ENCODE data around the gene CYTH1. TPM values are rescaled to one million over a fixed set of nuclear protein-coding genes. Genes with fewer than 3 reads are reported as not detected.

CYTH1 gene
- total RNA-seq, 2 experiments from 2014 or later = 73.0 to 148 TPM

DNA sequence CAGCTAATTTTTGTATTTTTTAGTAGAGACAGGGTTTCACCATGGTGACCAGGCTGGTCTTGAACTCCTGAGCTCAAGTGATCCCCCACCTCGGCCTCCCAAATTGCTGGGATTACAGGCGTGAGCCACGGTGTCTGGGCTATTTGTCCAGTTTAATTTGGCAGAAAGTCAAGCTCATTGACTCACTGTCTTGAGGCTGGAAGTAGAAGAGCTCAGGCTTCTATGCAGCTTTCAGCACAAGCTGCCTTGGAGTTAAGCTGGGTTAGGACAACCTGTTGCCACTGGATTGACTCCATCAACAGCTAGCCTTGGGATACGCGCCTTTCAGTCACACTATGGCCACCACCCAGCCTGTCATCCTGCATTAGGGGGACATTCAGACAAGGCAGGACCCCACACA, 128.7 kb downstream of the CYTH1 start:
- Histone ChIP-seq H3K9me3 (ENCODE audit: low read length) (no peaks in the 10 kb centered on the region; the same call in 1 of the 2 replicates), H3K36me3 (ENCODE audit: insufficient read depth, low read length) (no peaks in the 10 kb centered on the region), H3K4me1 (ENCODE audit: insufficient read depth, low read length, poor library complexity, severe bottlenecking) (no peaks in the 10 kb centered on the region), H3K9me2 (ENCODE audit: insufficient read depth, low read length) (no peaks in the 10 kb centered on the region), H2AFZ (ENCODE audit: low read length) (no peak overlapping the region), H3K27ac (ENCODE audit: low read depth, low read length, poor library complexity, severe bottlenecking) (no peak overlapping the region), H4K20me1 (ENCODE audit: insufficient read depth, low read length) (no peaks in the 10 kb centered on the region), H3K4me3 (ENCODE audit: low read depth, low read length, poor library complexity, severe bottlenecking) (no peak overlapping the region), H3K4me2 (ENCODE audit: low read length) (no peak overlapping the region), H3K79me2 (ENCODE audit: insufficient read depth, low read depth, low read length) (no peaks in the 10 kb centered on the region)
- TF ChIP-seq, protein P1, sequence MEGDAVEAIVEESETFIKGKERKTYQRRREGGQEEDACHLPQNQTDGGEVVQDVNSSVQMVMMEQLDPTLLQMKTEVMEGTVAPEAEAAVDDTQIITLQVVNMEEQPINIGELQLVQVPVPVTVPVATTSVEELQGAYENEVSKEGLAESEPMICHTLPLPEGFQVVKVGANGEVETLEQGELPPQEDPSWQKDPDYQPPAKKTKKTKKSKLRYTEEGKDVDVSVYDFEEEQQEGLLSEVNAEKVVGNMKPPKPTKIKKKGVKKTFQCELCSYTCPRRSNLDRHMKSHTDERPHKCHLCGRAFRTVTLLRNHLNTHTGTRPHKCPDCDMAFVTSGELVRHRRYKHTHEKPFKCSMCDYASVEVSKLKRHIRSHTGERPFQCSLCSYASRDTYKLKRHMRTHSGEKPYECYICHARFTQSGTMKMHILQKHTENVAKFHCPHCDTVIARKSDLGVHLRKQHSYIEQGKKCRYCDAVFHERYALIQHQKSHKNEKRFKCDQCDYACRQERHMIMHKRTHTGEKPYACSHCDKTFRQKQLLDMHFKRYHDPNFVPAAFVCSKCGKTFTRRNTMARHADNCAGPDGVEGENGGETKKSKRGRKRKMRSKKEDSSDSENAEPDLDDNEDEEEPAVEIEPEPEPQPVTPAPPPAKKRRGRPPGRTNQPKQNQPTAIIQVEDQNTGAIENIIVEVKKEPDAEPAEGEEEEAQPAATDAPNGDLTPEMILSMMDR (conservative IDR thresholded peaks at IDR 0.05; ENCODE audit: low read length) = no peak
- TF ChIP-seq EZH2phosphoT487 (IDR thresholded peaks at IDR 0.05; ENCODE audit: borderline replicate concordance, low read depth, low read length) = no peak
- DNase-seq (ENCODE audit: low spot score) = no peak
- ChIA-PET POLR2A (no interaction called here), CTCF (ENCODE audit: unreplicated experiment) (no interaction called here)
- intact Hi-C loops (cut with micrococcal nuclease; ENCODE audit: unreplicated experiment) = no loop called here
- no TSS peak for BruUV-seq (replicated peaks)

DNA sequence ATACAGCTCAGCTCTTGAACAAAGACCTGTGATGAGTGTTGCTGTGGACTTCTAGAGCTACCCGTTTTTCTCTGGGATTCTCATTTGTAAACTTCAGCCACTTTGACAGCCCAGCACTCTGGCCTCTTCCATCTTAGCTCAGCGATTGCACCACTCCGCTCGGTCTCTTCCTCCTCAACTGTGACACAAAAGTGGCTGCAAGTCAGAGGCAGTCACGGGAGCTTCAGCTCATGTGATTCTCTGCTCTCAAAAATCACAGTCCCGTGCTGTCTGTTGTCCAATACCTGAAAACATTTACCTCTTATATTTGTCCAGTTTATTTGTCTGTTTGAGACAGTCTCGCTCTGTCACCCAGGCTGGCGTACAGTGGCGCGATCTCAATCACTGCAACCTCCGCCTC, 129.2 kb downstream of the CYTH1 start:
- Histone ChIP-seq H3K79me2 (ENCODE audit: insufficient read depth, low read depth, low read length) (no peaks in the 10 kb centered on the region), H3K27ac (ENCODE audit: low read depth, low read length, poor library complexity, severe bottlenecking) (no peak overlapping the region), H3K4me1 (ENCODE audit: insufficient read depth, low read length, poor library complexity, severe bottlenecking) (no peaks in the 10 kb centered on the region), H3K9me3 (ENCODE audit: low read length) (no peaks in the 10 kb centered on the region; the same call in 1 of the 2 replicates), H3K4me3 (ENCODE audit: low read depth, low read length, poor library complexity, severe bottlenecking) (no peak overlapping the region), H2AFZ (ENCODE audit: low read length) (no peak overlapping the region), H3K4me2 (ENCODE audit: low read length) (no peak overlapping the region), H4K20me1 (ENCODE audit: insufficient read depth, low read length) (no peaks in the 10 kb centered on the region), H3K36me3 (ENCODE audit: insufficient read depth, low read length) (no peaks in the 10 kb centered on the region), H3K9me2 (ENCODE audit: insufficient read depth, low read length) (no peaks in the 10 kb centered on the region)
- CTCF ChIA-PET (ENCODE audit: unreplicated experiment) = no interaction called here
- TF ChIP-seq EZH2phosphoT487 (IDR thresholded peaks at IDR 0.05; ENCODE audit: borderline replicate concordance, low read depth, low read length) = no peak
- TF ChIP-seq, protein P1 (conservative IDR thresholded peaks at IDR 0.05; ENCODE audit: low read length) = no peak
- intact Hi-C loops (cut with micrococcal nuclease; ENCODE audit: unreplicated experiment) = no loop called here
- DNase-seq (ENCODE audit: low spot score) = no peak
- POLR2A ChIA-PET = no interaction called here
- no TSS peak for BruUV-seq (replicated peaks)

DNA sequence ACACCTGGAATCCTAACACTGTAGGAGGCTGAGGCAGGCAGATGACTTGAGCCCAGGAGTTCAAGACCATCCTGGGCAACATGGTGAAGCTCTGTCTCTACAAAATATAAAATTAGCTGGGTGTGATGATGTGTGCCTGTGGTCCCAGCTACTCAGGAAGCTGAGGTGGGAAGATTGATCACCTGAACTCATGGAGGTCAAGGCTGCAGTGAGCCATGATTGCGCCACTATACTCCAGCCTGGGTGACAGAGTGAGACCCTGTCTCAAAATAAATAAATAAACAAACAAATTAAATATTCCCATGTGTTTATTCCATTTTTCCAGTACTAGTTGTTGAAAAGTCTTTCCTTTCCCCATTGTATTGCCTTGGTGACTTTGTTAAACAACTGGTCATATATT, 130.0 kb downstream of the CYTH1 start:
- Histone ChIP-seq H3K36me3 (ENCODE audit: insufficient read depth, low read length) (no peaks in the 10 kb centered on the region), H3K9me2 (ENCODE audit: insufficient read depth, low read length) (no peaks in the 10 kb centered on the region), H3K9me3 (ENCODE audit: low read length) (no peaks in the 10 kb centered on the region; the same call in 1 of the 2 replicates), H4K20me1 (ENCODE audit: insufficient read depth, low read length) (no peaks in the 10 kb centered on the region), H3K27ac (ENCODE audit: low read depth, low read length, poor library complexity, severe bottlenecking) (no peak overlapping the region), H3K4me2 (ENCODE audit: low read length) (no peak overlapping the region), H3K79me2 (ENCODE audit: insufficient read depth, low read depth, low read length) (no peaks in the 10 kb centered on the region), H2AFZ (ENCODE audit: low read length) (no peak overlapping the region), H3K4me3 (ENCODE audit: low read depth, low read length, poor library complexity, severe bottlenecking) (no peak overlapping the region), H3K4me1 (ENCODE audit: insufficient read depth, low read length, poor library complexity, severe bottlenecking) (no peaks in the 10 kb centered on the region)
- intact Hi-C loops (cut with micrococcal nuclease; ENCODE audit: unreplicated experiment) = no loop called here
- no TSS peak for BruUV-seq (replicated peaks)
- POLR2A ChIA-PET = no interaction called here
- TF ChIP-seq, protein P1 (conservative IDR thresholded peaks at IDR 0.05; ENCODE audit: low read length) = no peak
- TF ChIP-seq EZH2phosphoT487 (IDR thresholded peaks at IDR 0.05; ENCODE audit: borderline replicate concordance, low read depth, low read length) = no peak
- CTCF ChIA-PET (ENCODE audit: unreplicated experiment) = no interaction called here
- DNase-seq (ENCODE audit: low spot score) = no peak

All from OCI-LY7 (cell line).